ENCODE data around the gene LRFN2. TPM values are rescaled to one million over a fixed set of nuclear protein-coding genes. Genes with fewer than 3 reads are reported as not detected.

Gene LRFN2
- total RNA-seq, 1 experiment from 2014 or later: not detected

- CTCF ChIA-PET: no interaction called here
- Histone ChIP-seq H2AFZ (ENCODE audit: low read length) (no peak overlapping the region), H3K36me3 (ENCODE audit: low read depth, low read length) (no peaks in the 10 kb centered on the region), H4K20me1 (ENCODE audit: low read length) (no peaks in the 10 kb centered on the region), H3F3A (ENCODE audit: low read length, unreplicated experiment) (no peaks in the 10 kb centered on the region), H3K9ac (ENCODE audit: low read length) (no peak overlapping the region), H3K4me3 (ENCODE audit: low read length) (no peak overlapping the region), H3K27ac (ENCODE audit: low read length) (no peak overlapping the region), H3K4me2 (ENCODE audit: low read length) (no peak overlapping the region), H3K9me3 (ENCODE audit: low read length) (no peaks in the 10 kb centered on the region), H3K9me2 (replicated peaks; ENCODE audit: low read length) (no peaks in the 10 kb centered on the region), H3K4me1 (ENCODE audit: insufficient read depth, low read length) (no peaks in the 10 kb centered on the region), H3K79me2 (ENCODE audit: low read length) (no peaks in the 10 kb centered on the region), H3K27me3 (ENCODE audit: low read length) (no peaks in the 10 kb centered on the region)
- no peak for DNase-seq
- POLR2A ChIA-PET (ENCODE audit: unreplicated experiment): no interaction called here
- TF ChIP-seq EZH2 (IDR thresholded peaks at IDR 0.05; ENCODE audit: low read length, unreplicated experiment): no peak
- TF ChIP-seq, protein P1, sequence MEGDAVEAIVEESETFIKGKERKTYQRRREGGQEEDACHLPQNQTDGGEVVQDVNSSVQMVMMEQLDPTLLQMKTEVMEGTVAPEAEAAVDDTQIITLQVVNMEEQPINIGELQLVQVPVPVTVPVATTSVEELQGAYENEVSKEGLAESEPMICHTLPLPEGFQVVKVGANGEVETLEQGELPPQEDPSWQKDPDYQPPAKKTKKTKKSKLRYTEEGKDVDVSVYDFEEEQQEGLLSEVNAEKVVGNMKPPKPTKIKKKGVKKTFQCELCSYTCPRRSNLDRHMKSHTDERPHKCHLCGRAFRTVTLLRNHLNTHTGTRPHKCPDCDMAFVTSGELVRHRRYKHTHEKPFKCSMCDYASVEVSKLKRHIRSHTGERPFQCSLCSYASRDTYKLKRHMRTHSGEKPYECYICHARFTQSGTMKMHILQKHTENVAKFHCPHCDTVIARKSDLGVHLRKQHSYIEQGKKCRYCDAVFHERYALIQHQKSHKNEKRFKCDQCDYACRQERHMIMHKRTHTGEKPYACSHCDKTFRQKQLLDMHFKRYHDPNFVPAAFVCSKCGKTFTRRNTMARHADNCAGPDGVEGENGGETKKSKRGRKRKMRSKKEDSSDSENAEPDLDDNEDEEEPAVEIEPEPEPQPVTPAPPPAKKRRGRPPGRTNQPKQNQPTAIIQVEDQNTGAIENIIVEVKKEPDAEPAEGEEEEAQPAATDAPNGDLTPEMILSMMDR (conservative IDR thresholded peaks at IDR 0.05; ENCODE audit: low read depth, low read length): no peak
- TF ChIP-seq EZH2phosphoT487 (IDR thresholded peaks at IDR 0.05; ENCODE audit: borderline replicate concordance, low read length): no peak
- intact Hi-C loops (cut with micrococcal nuclease): no loop called here
- no peak for ATAC-seq
- BruUV-seq (replicated peaks): no TSS peak
Observed at GRCh38 chr6:40358473-40359460, 228.4 kb downstream of the LRFN2 start.

- POLR2A ChIA-PET (ENCODE audit: unreplicated experiment): no interaction called here
- H4K20me1 ChIP-seq (ENCODE audit: low read length): no peaks in the 10 kb centered on the region
- H3K9ac ChIP-seq (ENCODE audit: low read length): no peak overlapping the region
- H3K27ac ChIP-seq (ENCODE audit: low read length): no peak overlapping the region
- no peak for ATAC-seq
- no peaks in the 10 kb centered on the region for H3K79me2 ChIP-seq (ENCODE audit: low read length)
- no peaks in the 10 kb centered on the region for H3K4me1 ChIP-seq (ENCODE audit: insufficient read depth, low read length)
- H3K9me2 ChIP-seq (replicated peaks; ENCODE audit: low read length): no peaks in the 10 kb centered on the region
- TF ChIP-seq EZH2phosphoT487 (IDR thresholded peaks at IDR 0.05; ENCODE audit: borderline replicate concordance, low read length): no peak
- TF ChIP-seq, protein P1 (conservative IDR thresholded peaks at IDR 0.05; ENCODE audit: low read depth, low read length): no peak
- no peak for TF ChIP-seq EZH2 (IDR thresholded peaks at IDR 0.05; ENCODE audit: low read length, unreplicated experiment)
- no peak for DNase-seq
- H3K27me3 ChIP-seq (ENCODE audit: low read length): no peaks in the 10 kb centered on the region
- H3F3A ChIP-seq (ENCODE audit: low read length, unreplicated experiment): no peaks in the 10 kb centered on the region
- no peaks in the 10 kb centered on the region for H3K9me3 ChIP-seq (ENCODE audit: low read length)
- no TSS peak for BruUV-seq (replicated peaks)
- H3K36me3 ChIP-seq (ENCODE audit: low read depth, low read length): no peaks in the 10 kb centered on the region
- no peak overlapping the region for H2AFZ ChIP-seq (ENCODE audit: low read length)
- H3K4me3 ChIP-seq (ENCODE audit: low read length): no peak overlapping the region
- no peak overlapping the region for H3K4me2 ChIP-seq (ENCODE audit: low read length)
- CTCF ChIA-PET: no interaction called here
- intact Hi-C loops (cut with micrococcal nuclease): no loop called here
Observed at GRCh38 chr6:40356242-40356910, 230.8 kb downstream of the LRFN2 start.
